Natural killer cell (primary cell): ENCODE results near the gene NXF1. TPM values are rescaled to one million over a fixed set of nuclear protein-coding genes. Genes with fewer than 3 reads are reported as not detected.
"Not testable (repeated sequence)": the region's sequence is repeated elsewhere in the genome, so short reads cannot be mapped to it uniquely, and the experiment has no call there.

Source experiments
- ATAC-seq, 3 donors: fragments of 150-1000 bp in 2 of 3; fragments of 200-7000 bp in 1 of 3; cut with Tn5 transposase; 1 replicate in 1 of 3; 2 replicates in 2 of 3; pipeline ENCODE4 v1.10.0; 2021; ENCODE audit warnings: mild to moderate bottlenecking in 2 of 3, moderate library complexity in 2 of 3
- DNase-seq, 2 donors: peaks; one replicate each; pipeline versions ENCODE4 v3.0.0 to v3.0.0-alpha.2; 2013 to 2021; ENCODE audit warnings: mixed read lengths in 1 of 2
- H3K27ac ChIP-seq: one replicate; pipeline ENCODE4 v1.5.1; 2013; ENCODE audit warnings: mild to moderate bottlenecking, low read length
- H3K27me3 ChIP-seq: one replicate; pipeline ENCODE4 v1.6.1; 2013; ENCODE audit warnings: low read length; ENCODE audit not compliant: control insufficient read depth, insufficient read depth
- H3K36me3 ChIP-seq: one replicate; pipeline ENCODE4 v1.6.1; 2013; ENCODE audit warnings: low read length; ENCODE audit not compliant: control insufficient read depth, insufficient read depth
- H3K4me1 ChIP-seq: one replicate; pipeline ENCODE4 v1.6.1; 2013; ENCODE audit warnings: low read length; ENCODE audit not compliant: control insufficient read depth, insufficient read depth
- H3K4me3 ChIP-seq: one replicate; pipeline ENCODE4 v1.5.1; 2013; ENCODE audit warnings: low read length
- H3K9me3 ChIP-seq: one replicate; pipeline ENCODE4 v1.6.1; 2013; ENCODE audit warnings: low read length; ENCODE audit not compliant: control insufficient read depth, insufficient read depth
- H3K27ac Mint-ChIP-seq, 2 donors: one replicate each; pipeline ENCODE4 v1.8.0; 2022; ENCODE audit warnings: mild to moderate bottlenecking in 2 of 2, mixed read lengths in 2 of 2, moderate library complexity in 1 of 2
- H3K27me3 Mint-ChIP-seq, 2 donors: one replicate each; pipeline ENCODE4 v1.8.0; 2022; ENCODE audit warnings: low read depth in 2 of 2, mixed read lengths in 2 of 2
- H3K36me3 Mint-ChIP-seq: one replicate; pipeline ENCODE4 v1.8.0; 2022; ENCODE audit warnings: mixed read lengths
- H3K4me1 Mint-ChIP-seq, 2 donors: one replicate each; pipeline ENCODE4 v1.8.0; 2022; ENCODE audit warnings: mixed read lengths in 2 of 2
- H3K4me3 Mint-ChIP-seq: one replicate; pipeline ENCODE4 v1.8.0; 2022; ENCODE audit warnings: mild to moderate bottlenecking, moderate library complexity, mixed read lengths
- H3K9me3 Mint-ChIP-seq, 2 donors: one replicate each; pipeline ENCODE4 v1.8.0; 2022; ENCODE audit warnings: mixed read lengths in 2 of 2
- CTCF ChIP-seq: fragments of 200-600 bp; IDR thresholded peaks from one replicate; pipeline ENCODE4 v1.8.0; 2022; ENCODE audit warnings: antibody characterized with exemption
- WGBS: methylation state at CpG from one replicate; pipeline ENCODE4 v1.1.7; 2013; ENCODE audit warnings: missing lambda C conversion rate; ENCODE audit not compliant: insufficient coverage; 5-methylcytosine and 5-hydroxymethylcytosine counted together
- intact Hi-C: fragments of 100-400 bp; cut with micrococcal nuclease; formaldehyde crosslinking; loops from one replicate; pipeline ENCODE4 v1.14.2; 2022
- total RNA-seq, 4 donors: library from RNA; stranded (reverse); fragments of 120-200 nt in 1 of 4; gene quantifications; one replicate each; pipeline versions ENCODE4 v1.2.3 to v1.2.4, GENCODE V29; 2013 to 2022

NXF1 gene
- total RNA-seq, 3 donors from 2014 or later (not counting 1 experiment from before 2014, with no cell fraction given), result 284 to 341 (median 319) TPM

DNA sequence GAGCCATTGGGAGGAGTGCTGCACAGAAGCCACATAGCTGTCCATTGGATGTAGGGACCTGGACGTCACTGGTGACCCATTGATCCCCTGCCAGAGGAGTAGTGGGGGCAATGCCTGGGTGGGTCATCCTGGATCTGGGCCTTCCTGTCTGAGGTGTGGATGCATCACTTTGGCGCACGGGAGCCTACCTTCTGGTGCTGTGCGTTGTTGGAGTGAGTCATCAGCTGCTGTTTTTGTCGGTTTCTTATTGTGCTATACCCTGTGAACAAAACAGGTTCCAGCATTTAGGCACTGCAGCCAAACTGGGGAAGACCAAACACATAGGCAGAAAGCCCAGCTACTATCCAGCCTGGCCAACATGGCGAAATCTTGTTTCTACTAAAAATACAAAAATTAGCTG lies 30.8 kb downstream of the NXF1 start:
- H3K4me3 Mint-ChIP-seq, result no peak overlapping the region
- H3K36me3 ChIP-seq, result peaks cover 7% of the 10 kb centered on the region
- H3K36me3 Mint-ChIP-seq, result no peaks in the 10 kb centered on the region
- no peak for TF ChIP-seq CTCF
- intact Hi-C loops, result no loop called here
- no peak for ATAC-seq
- H3K27me3 Mint-ChIP-seq, result no peaks in the 10 kb centered on the region
- peaks cover 17 to 29% of the 10 kb centered on the region in 2 donors for H3K4me1 Mint-ChIP-seq
- 92% methylated on average over 6 of the region's 6 CpGs for WGBS
- H3K27ac Mint-ChIP-seq, result no peak overlapping the region
- H3K9me3 Mint-ChIP-seq, result no peaks in the 10 kb centered on the region
- no peak overlapping the region for H3K27ac ChIP-seq
- no peak overlapping the region for H3K4me3 ChIP-seq
- H3K27me3 ChIP-seq, result no peaks in the 10 kb centered on the region
- no peak for DNase-seq
- H3K9me3 ChIP-seq, result no peaks in the 10 kb centered on the region
- H3K4me1 ChIP-seq, result peaks cover 28% of the 10 kb centered on the region

DNA sequence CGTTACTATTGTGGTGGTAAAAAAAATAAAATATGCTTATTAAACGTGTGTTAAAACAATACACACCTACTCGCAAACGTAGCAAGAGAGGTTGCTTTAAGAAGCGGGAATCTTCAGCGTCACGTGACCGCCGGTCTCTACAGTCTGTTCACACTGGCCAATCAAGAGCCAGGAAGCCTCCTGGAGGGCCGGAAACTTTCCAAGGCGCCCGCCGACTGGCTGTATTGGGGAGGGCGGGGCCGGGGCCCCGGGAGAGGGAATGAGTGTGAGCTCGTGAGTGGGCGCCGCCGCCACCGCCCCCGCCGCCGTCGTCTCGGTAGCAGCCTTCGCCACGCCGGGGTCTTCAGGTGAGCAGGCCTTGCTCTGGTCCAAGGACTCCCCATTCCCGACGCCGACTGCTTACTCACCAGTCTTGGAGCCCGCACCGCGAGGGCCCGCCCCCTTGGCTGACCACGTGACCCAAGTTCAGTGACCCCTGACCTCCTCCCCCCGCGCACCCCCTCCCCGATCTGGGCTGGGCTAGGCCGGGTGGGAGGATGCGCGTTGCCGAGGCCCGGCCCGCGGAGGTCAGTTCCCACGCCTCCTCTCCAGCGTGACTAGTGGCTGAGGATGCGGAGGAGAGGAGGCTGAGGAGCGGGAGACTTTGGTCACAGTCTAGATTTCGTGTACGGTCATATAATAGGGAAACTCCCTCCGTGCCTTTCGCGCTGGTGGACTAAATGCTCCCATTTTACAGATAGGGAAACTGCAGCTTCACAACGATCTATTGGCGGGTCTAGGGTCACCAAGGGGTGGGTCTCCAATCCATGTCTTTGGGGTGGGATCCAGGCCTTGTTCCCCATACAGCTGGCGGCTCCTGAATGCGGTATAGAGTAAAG lies 33.9 kb downstream of the NXF1 start, which contains the start of gene TAF6L:
TAF6L (plus strand) TSS at position 253 of the 878 bp plus-strand sequence. CDS start 4,388 bp downstream, outside the sequence.
- H3K27ac Mint-ChIP-seq, result peak within 1 kb of the TSS; percentile 93 to 99
- no peaks in the 10 kb centered on the region for H3K9me3 Mint-ChIP-seq
- WGBS, result under 1% methylated on average over 56 of the region's 60 CpGs
- peak; percentile 87 to 95 (median 89) for ATAC-seq
- intact Hi-C loops, result loop anchor here (1.0 kb wide), 2 partner anchors 10 to 15 kb away; partner anchors contain the start of gene POLR2G
- Histone ChIP-seq H3K9me3 (no peaks in the 10 kb centered on the region), H3K4me3 (peak within 1 kb of the TSS; percentile 70), H3K4me1 (peaks cover 25% of the 10 kb centered on the region), H3K27ac (peak within 1 kb of the TSS; percentile 80), H3K36me3 (peaks cover 22% of the 10 kb centered on the region), H3K27me3 (no peaks in the 10 kb centered on the region)
- peak; percentile 89 to 92 for DNase-seq
- H3K4me3 Mint-ChIP-seq, result peak within 1 kb of the TSS; percentile 93
- H3K4me1 Mint-ChIP-seq, result peaks cover 17 to 25% of the 10 kb centered on the region in 2 donors
- H3K27me3 Mint-ChIP-seq, result no peaks in the 10 kb centered on the region
- no peak for TF ChIP-seq CTCF
- H3K36me3 Mint-ChIP-seq, result no peaks in the 10 kb centered on the region

DNA sequence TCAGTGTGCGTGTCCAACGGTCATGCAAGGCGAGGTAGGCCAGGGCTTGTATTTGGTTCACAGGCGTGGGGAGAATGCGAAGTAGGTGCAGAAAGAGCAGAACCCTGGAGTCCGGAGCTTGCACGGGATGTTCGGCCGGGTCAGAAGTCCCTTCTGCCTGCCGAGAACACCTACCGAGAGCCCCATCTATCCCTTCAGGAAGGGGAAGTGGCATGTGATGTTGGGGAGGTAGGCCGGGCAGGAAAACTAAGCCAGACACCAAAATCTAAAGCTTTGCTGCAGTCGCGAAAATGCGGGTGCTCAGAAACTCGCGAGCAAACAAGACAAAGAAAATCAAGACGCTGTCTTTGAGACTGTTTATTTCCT lies 34.5 kb downstream of the NXF1 start:
- H3K27me3 Mint-ChIP-seq, result no peaks in the 10 kb centered on the region
- H3K4me3 Mint-ChIP-seq, result peak overlapping the region; percentile 93
- peaks cover 22% of the 10 kb centered on the region for H3K36me3 ChIP-seq
- no peaks in the 10 kb centered on the region for H3K27me3 ChIP-seq
- DNase-seq (no peak), ATAC-seq (peak in 1 of 3 donors; percentile 0)
- peaks cover 17 to 25% of the 10 kb centered on the region in 2 donors for H3K4me1 Mint-ChIP-seq
- H3K4me1 ChIP-seq, result peaks cover 25% of the 10 kb centered on the region
- H3K9me3 Mint-ChIP-seq, result no peaks in the 10 kb centered on the region
- H3K9me3 ChIP-seq, result no peaks in the 10 kb centered on the region
- no peak for TF ChIP-seq CTCF
- peak overlapping the region; percentile 93 to 99 for H3K27ac Mint-ChIP-seq
- no peaks in the 10 kb centered on the region for H3K36me3 Mint-ChIP-seq
- H3K4me3 ChIP-seq, result peak overlapping the region; percentile 70
- peak overlapping the region; percentile 80 for H3K27ac ChIP-seq
- 2% methylated on average over 18 of the region's 18 CpGs for WGBS
- intact Hi-C loops, result loop anchor here (1.0 kb wide), 2 partner anchors 9 to 16 kb away; partner anchors contain the start of gene POLR2G

DNA sequence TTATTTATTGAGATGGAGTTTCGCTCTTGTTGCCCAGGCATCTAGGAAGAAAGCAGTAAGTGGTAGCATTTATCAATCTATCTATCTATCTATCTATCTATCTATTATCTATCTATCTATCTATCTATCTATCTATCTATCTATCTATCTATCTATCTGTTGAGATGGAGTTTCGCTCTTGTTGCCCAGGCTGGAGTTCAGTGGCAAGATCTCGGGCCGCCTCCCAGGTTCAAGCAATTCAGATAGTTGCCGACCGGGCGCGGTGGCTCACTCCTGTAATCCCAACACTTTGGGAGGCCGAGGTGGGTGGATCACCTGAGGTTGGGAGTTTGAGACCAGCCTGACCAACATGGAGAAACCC lies 44.4 kb downstream of the NXF1 start:
- 28% methylated on average over 8 of the region's 9 CpGs for WGBS
- not testable (repeated sequence) for H3K27ac ChIP-seq, H3K36me3 Mint-ChIP-seq, H3K9me3 ChIP-seq, ATAC-seq, H3K9me3 Mint-ChIP-seq, DNase-seq, H3K36me3 ChIP-seq, H3K27me3 Mint-ChIP-seq, H3K27me3 ChIP-seq
- peaks cover 14 to 18% of the 10 kb centered on the region in 2 donors for H3K4me1 Mint-ChIP-seq
- intact Hi-C loops, result loop anchor here (1.0 kb wide), 3 partner anchors 8 to 33 kb away; partner anchors contain the start of genes TAF6L and TTC9C
- H3K27ac Mint-ChIP-seq, result peak overlapping the region; percentile 89 to 94
- peak overlapping the region; percentile 85 for H3K4me3 ChIP-seq
- H3K4me3 Mint-ChIP-seq, result peak overlapping the region; percentile 95
- H3K4me1 ChIP-seq, result peaks cover 19% of the 10 kb centered on the region
